HFF-Myc (cell line): ENCODE measurements around the gene NIPAL4.
"Not testable (repeated sequence)": the region's sequence is repeated elsewhere in the genome, so short reads cannot be mapped to it uniquely, and the experiment has no call there.

Source experiments
- DNase-seq: peaks from one replicate; pipeline ENCODE4 v3.0.0-alpha.2; 2011; ENCODE audit warnings: low read depth; ENCODE audit errors: extremely low read depth
- H3K4me3 ChIP-seq: replicated peaks from 2 replicates; pipeline ENCODE4 v1.5.1; 2011; ENCODE audit warnings: low read depth, mild to moderate bottlenecking, control low read depth, low read length
- CTCF ChIP-seq: IDR thresholded peaks from 2 replicates; pipeline ENCODE4 v1.5.1; 2012; ENCODE audit warnings: mild to moderate bottlenecking, low read depth, low read length, control low read depth; ENCODE audit errors: missing control alignments

Gene NIPAL4

DNA sequence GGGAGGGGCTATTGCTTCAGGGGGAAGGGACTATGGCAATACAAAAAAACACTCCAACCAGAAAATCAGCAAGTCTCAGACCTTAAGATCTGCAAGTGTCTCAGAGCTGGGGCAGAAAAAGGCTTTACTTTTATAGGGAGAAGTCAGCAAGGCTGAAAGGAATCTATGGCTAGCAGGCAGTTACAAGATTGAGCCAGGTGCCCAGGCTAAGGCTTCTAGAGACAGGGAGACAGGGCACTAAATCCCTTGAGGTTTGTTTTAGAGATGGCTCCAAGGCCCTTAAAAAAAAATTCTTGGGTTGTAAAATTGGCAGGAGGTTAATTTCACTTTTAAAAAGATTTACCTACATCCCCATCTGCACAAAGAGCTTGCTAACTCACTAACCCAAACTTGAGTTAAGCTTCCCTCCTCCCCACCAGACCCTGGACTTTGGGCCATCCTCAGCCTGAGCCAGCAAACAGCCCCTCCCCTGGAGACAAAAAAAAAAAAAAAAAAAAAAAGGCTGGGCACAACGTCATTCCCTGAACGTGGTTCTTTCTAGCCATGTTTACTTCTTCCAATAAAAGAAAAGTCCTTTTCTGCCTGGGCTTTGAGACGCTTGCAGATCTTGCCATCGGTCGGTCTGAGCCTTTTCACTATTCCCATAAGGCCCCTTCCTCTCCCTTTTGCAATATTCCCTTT lies 17.9 kb downstream of the NIPAL4 start:
- no peak for TF ChIP-seq CTCF
- DNase-seq = no peak
- H3K4me3 ChIP-seq = no peak overlapping the region

DNA sequence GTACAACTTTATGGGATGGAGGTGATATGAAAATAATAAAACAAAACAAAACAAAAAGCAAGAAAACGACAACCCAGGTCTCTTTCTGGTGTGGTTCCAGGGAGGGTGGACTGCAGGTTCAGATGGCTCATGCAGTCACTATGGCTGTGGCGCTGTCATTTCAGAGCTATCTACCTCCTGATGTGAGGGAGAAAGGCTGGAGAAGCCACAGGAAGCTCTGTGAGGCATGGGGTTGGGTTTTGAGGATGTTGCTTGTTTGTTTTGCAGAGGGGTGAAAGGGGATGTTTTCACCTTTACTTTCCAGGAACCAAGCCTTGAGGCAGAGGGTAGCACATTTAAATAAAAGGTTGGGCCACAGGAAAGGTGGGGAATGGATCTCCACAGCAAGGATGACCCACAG lies 18.7 kb downstream of the NIPAL4 start:
- H3K4me3 ChIP-seq = no peak overlapping the region
- no peak for DNase-seq
- no peak for TF ChIP-seq CTCF

- H3K4me3 ChIP-seq = no peak overlapping the region
- TF ChIP-seq CTCF = no peak
- no peak for DNase-seq
These were observed 19.2 kb downstream of the NIPAL4 start for GRCh38 chr5:157479166-157479565.

GRCh38 chr5:157479612-157480510 lies 19.8 kb downstream of the NIPAL4 start:
- no peak overlapping the region for H3K4me3 ChIP-seq
- no peak for TF ChIP-seq CTCF
- no peak for DNase-seq

- no peak for TF ChIP-seq CTCF
- no peak overlapping the region for H3K4me3 ChIP-seq
- DNase-seq = no peak
These were observed 21.3 kb downstream of the NIPAL4 start for GRCh38 chr5:157481265-157481664.

DNA sequence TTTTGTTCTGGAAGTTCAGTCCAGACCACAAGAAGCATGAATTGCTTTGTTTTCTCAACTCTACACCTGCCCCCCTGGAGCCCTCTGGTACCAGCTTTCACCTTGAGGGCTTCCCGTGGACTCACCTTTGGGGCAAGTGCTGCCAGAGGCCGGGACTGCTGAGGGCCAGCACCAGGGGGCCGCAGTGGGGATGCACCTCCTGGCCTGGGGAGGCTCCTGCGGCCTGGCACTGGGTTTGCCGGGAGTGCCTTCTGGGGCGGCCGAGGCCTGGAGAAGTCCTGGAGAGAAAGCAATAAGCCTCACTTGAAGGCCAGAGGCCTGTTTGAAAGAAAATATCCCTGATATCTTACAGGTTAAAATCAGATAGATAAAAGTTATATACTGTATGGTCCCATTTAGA lies 21.7 kb downstream of the NIPAL4 start:
- no peak for TF ChIP-seq CTCF
- H3K4me3 ChIP-seq = no peak overlapping the region
- no peak for DNase-seq

GRCh38 chr5:157482702-157483101 lies 22.7 kb downstream of the NIPAL4 start:
- not testable (repeated sequence) for H3K4me3 ChIP-seq, DNase-seq
